ENCODE results near the gene RPN1. TPM values are rescaled to one million over a fixed set of nuclear protein-coding genes. Genes with fewer than 3 reads are reported as not detected.

Gene RPN1
- total and polyA plus RNA-seq, 2 of the 13 experiments (the other 11 are each of a cell fraction or from before 2014, with no cell fraction given): 290 to 342 TPM

DNA sequence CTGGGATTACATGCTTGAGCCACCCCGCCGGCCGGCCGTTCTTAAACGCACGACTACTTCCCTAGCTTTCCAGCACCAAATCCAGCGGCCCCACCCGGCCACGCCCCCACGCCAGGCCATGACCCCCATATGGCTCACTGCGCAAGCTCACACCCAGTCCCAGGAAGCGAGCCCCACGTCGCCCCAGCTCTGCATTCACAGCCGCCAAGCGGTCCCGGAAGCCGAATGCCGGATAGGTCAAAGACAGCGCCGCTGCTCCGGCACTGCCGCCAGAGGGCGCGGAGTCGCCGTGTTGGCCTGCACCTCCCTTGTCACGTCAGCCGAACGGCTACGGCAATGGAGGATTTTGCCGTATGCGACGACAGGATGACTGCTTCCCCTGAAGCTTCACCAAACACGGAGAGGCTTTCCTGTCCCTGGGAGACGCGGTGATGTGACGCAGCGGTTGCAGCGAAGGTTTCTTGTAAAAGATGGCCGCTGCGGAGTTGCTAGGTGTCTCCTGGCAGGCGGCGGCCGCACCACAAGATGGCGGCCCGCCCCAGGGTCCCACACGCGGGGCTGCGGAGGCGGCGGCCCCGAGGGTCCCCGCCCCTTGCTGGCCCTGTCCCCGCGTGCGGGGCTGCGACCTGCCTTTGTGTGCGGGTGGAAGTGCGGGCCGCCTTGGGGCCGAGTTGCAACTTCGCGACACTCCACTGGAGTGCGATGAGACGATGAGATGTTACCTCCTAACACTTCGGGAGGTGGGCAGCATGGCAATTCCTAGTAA lies 30.2 kb upstream of the RPN1 start (continued):
- TF ChIP-seq POGZ (CRISPR knock-in tag; IDR thresholded peaks at IDR 0.05): peak; percentile 90
- TF ChIP-seq ZBTB8A (CRISPR knock-in tag; IDR thresholded peaks at IDR 0.05; ENCODE audit: borderline replicate concordance, low read depth): no peak
- TF ChIP-seq ZC3H4 (CRISPR knock-in tag; IDR thresholded peaks at IDR 0.05; ENCODE audit: borderline replicate concordance): no peak
- TF ChIP-seq TBP (CRISPR knock-in tag; IDR thresholded peaks at IDR 0.05): no peak
- no peak for TF ChIP-seq ONECUT2 (CRISPR knock-in tag; IDR thresholded peaks at IDR 0.05)
- peak; percentile 93; the same call in 1 of the 2 replicates for TF ChIP-seq ZNF580 (CRISPR knock-in tag; IDR thresholded peaks at IDR 0.05; ENCODE audit: borderline replicate concordance, low read depth)
- TF ChIP-seq ZNF468 (CRISPR knock-in tag; IDR thresholded peaks at IDR 0.05): no peak
- no peak for TF ChIP-seq SRSF4 (IDR thresholded peaks at IDR 0.05; ENCODE audit: low read depth, low read length, poor library complexity, severe bottlenecking)
- peak; percentile 97 for TF ChIP-seq XRCC5 (optimal IDR thresholded peaks at IDR 0.05; ENCODE audit: low read length)
- TF ChIP-seq, protein P1, sequence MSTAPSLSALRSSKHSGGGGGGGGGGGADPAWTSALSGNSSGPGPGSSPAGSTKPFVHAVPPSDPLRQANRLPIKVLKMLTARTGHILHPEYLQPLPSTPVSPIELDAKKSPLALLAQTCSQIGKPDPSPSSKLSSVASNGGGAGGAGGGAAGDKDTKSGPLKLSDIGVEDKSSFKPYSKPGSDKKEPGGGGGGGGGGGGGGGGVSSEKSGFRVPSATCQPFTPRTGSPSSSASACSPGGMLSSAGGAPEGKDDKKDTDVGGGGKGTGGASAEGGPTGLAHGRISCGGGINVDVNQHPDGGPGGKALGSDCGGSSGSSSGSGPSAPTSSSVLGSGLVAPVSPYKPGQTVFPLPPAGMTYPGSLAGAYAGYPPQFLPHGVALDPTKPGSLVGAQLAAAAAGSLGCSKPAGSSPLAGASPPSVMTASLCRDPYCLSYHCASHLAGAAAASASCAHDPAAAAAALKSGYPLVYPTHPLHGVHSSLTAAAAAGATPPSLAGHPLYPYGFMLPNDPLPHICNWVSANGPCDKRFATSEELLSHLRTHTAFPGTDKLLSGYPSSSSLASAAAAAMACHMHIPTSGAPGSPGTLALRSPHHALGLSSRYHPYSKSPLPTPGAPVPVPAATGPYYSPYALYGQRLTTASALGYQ (CRISPR knock-in tag; IDR thresholded peaks at IDR 0.05): peak; percentile 36; the same call in 1 of the 2 replicates
- TF ChIP-seq ZNF3 (CRISPR knock-in tag; IDR thresholded peaks at IDR 0.05): no peak; the same call in 1 of the 2 replicates
- no peak for TF ChIP-seq PRDM10 (CRISPR knock-in tag; IDR thresholded peaks at IDR 0.05; ENCODE audit: low read depth)
- TF ChIP-seq ZNF75D (CRISPR knock-in tag; IDR thresholded peaks at IDR 0.05; ENCODE audit: borderline replicate concordance): no peak
- peak; percentile 64; the same call in 1 of the 2 replicates for TF ChIP-seq ZNF556 (CRISPR knock-in tag; IDR thresholded peaks at IDR 0.05; ENCODE audit: borderline replicate concordance)
- TF ChIP-seq ZFP36L1 (CRISPR knock-in tag; IDR thresholded peaks at IDR 0.05): peak; percentile 92
- TF ChIP-seq ZNF431 (CRISPR knock-in tag; IDR thresholded peaks at IDR 0.05; ENCODE audit: borderline replicate concordance, low read depth): peak; percentile 56; the same call in 1 of the 2 replicates
- no peak; the same call in 1 of the 2 replicates for TF ChIP-seq ZNF343 (CRISPR knock-in tag; IDR thresholded peaks at IDR 0.05)
- peak; percentile 97; the same call in 1 of the 2 replicates for TF ChIP-seq FOXC1 (CRISPR knock-in tag; IDR thresholded peaks at IDR 0.05; ENCODE audit: borderline replicate concordance)
- TF ChIP-seq FOXK1 (CRISPR knock-in tag; IDR thresholded peaks at IDR 0.05; ENCODE audit: borderline replicate concordance, low read depth): peak; percentile 82; the same call in 1 of the 2 replicates
- TF ChIP-seq HMGA1 (CRISPR knock-in tag; conservative IDR thresholded peaks at IDR 0.05): no peak
- peak in 1 of 2 experiments; percentile 62; a peak in 1 of 4 replicates for TF ChIP-seq KLF16 (CRISPR knock-in tag; IDR thresholded peaks at IDR 0.05)

All from HepG2 (cell line).